ENCODE data around the gene NR5A2. TPM values are rescaled to one million over a fixed set of nuclear protein-coding genes. Genes with fewer than 3 reads are reported as not detected.

Gene NR5A2
- total and polyA plus RNA-seq, 3 donors from 2014 or later = 1.3 to 4.4 (median 2.3) TPM

GRCh38 chr1:200035397-200035955 lies 8.0 kb downstream of the NR5A2 start:
- Histone ChIP-seq H3K4me3 (no peak overlapping the region), H3K36me3 (ENCODE audit: low read depth, missing control alignments) (no peaks in the 10 kb centered on the region), H3K9me3 (no peaks in the 10 kb centered on the region), H3K27ac (no peak overlapping the region), H3K27me3 (no peaks in the 10 kb centered on the region), H3K4me1 (peaks cover 9% of the 10 kb centered on the region)
- TF ChIP-seq, protein P1, sequence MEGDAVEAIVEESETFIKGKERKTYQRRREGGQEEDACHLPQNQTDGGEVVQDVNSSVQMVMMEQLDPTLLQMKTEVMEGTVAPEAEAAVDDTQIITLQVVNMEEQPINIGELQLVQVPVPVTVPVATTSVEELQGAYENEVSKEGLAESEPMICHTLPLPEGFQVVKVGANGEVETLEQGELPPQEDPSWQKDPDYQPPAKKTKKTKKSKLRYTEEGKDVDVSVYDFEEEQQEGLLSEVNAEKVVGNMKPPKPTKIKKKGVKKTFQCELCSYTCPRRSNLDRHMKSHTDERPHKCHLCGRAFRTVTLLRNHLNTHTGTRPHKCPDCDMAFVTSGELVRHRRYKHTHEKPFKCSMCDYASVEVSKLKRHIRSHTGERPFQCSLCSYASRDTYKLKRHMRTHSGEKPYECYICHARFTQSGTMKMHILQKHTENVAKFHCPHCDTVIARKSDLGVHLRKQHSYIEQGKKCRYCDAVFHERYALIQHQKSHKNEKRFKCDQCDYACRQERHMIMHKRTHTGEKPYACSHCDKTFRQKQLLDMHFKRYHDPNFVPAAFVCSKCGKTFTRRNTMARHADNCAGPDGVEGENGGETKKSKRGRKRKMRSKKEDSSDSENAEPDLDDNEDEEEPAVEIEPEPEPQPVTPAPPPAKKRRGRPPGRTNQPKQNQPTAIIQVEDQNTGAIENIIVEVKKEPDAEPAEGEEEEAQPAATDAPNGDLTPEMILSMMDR (IDR thresholded peaks at IDR 0.05) = no peak
- TF ChIP-seq POLR2A (IDR thresholded peaks at IDR 0.05) = no peak
- intact Hi-C loops (cut with DNase I; ENCODE audit: low total_unique reads) = no loop called here
- no peak for DNase-seq
- 1 to 2% methylated on average over 31 to 36 of the region's 36 CpGs for WGBS, 2 donors

GRCh38 chr1:200035956-200036618 lies 8.6 kb downstream of the NR5A2 start:
- H3K27me3 ChIP-seq = no peaks in the 10 kb centered on the region
- no peak overlapping the region for H3K4me3 ChIP-seq
- 5 to 7% methylated on average over 23 to 27 of the region's 27 CpGs for WGBS, 2 donors
- TF ChIP-seq POLR2A (IDR thresholded peaks at IDR 0.05) = no peak
- TF ChIP-seq, protein P1 (IDR thresholded peaks at IDR 0.05) = no peak
- no peaks in the 10 kb centered on the region for H3K36me3 ChIP-seq (ENCODE audit: low read depth, missing control alignments)
- H3K9me3 ChIP-seq = no peaks in the 10 kb centered on the region
- H3K27ac ChIP-seq = no peak overlapping the region
- intact Hi-C loops (cut with DNase I; ENCODE audit: low total_unique reads) = no loop called here
- peaks cover 9% of the 10 kb centered on the region for H3K4me1 ChIP-seq
- DNase-seq = no peak

DNA sequence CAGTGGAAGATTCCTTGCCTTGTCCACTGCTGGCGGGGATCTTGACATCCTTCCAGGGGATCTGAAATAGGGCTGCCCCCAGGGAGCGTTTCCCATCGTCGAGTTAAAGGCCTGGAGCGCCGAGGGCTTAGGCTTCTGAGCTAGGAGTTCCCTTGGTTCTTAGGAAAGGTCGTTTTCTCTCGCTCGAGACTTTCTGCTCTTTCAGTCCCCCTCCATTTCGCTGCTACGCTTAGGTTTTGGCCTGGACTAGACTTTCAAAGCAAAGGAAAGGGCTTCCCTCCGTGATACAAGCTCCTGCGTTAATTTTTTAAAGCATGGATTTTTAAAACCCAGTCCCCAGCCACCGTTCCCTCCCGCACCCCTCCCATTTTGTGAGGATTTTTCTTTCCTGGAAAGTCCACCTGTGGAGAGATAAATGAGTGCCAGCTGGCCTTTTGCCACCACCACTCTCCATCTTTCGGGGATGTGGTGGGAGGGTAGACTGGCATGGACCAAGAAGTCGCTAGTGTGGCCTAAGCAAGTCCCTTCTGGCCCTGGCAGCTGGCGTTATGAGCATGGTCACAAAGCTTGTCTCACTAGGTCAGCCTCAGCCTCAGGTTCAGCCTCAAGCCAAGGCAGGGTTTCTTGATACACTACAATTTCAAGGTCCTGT lies 9.2 kb downstream of the NR5A2 start:
- no peak for DNase-seq
- H3K4me1 ChIP-seq = peaks cover 9% of the 10 kb centered on the region
- no peaks in the 10 kb centered on the region for H3K36me3 ChIP-seq (ENCODE audit: low read depth, missing control alignments)
- H3K27me3 ChIP-seq = no peaks in the 10 kb centered on the region
- TF ChIP-seq, protein P1 (IDR thresholded peaks at IDR 0.05) = no peak
- no peak for TF ChIP-seq POLR2A (IDR thresholded peaks at IDR 0.05)
- H3K27ac ChIP-seq = no peak overlapping the region
- H3K9me3 ChIP-seq = no peaks in the 10 kb centered on the region
- intact Hi-C loops (cut with DNase I; ENCODE audit: low total_unique reads) = no loop called here
- H3K4me3 ChIP-seq = no peak overlapping the region
- 18 to 22% methylated on average over 17 to 18 of the region's 18 CpGs for WGBS, 2 donors

DNA sequence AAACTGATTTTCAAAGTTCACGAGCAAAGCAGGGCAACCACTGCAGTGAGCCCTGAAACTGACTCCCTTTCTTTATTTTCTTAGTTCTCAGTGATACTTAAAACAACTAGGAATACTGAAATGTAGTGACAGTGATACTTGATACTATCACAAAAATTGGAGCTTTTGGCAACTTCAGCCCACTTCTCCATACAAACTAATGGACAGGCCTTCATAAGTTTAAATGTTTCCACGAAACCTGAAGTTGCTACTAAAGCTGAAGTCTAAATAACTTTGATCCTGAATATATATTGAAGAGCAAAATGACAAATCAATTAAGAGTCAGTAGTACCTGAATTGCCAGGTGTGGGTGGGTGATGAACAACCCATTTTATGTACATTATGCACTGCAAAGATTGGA lies 10.0 kb downstream of the NR5A2 start:
- no peak overlapping the region for H3K27ac ChIP-seq
- intact Hi-C loops (cut with DNase I; ENCODE audit: low total_unique reads) = no loop called here
- H3K36me3 ChIP-seq (ENCODE audit: low read depth, missing control alignments) = no peaks in the 10 kb centered on the region
- H3K4me3 ChIP-seq = no peak overlapping the region
- no peak for DNase-seq
- H3K27me3 ChIP-seq = no peaks in the 10 kb centered on the region
- TF ChIP-seq, protein P1 (IDR thresholded peaks at IDR 0.05) = no peak
- no peak for TF ChIP-seq POLR2A (IDR thresholded peaks at IDR 0.05)
- no peaks in the 10 kb centered on the region for H3K9me3 ChIP-seq
- 74 to 83% methylated on average over 2 of the region's 2 CpGs for WGBS, 2 donors
- peaks cover 9% of the 10 kb centered on the region for H3K4me1 ChIP-seq
